ENCODE measurements around the gene LGALS9B.
"Not testable (repeated sequence)": the region's sequence is repeated elsewhere in the genome, so short reads cannot be mapped to it uniquely, and the experiment has no call there.

GRCh38 chr17:20474081-20474480 lies 6.7 kb upstream of the LGALS9B start:
- TF ChIP-seq, protein P1, sequence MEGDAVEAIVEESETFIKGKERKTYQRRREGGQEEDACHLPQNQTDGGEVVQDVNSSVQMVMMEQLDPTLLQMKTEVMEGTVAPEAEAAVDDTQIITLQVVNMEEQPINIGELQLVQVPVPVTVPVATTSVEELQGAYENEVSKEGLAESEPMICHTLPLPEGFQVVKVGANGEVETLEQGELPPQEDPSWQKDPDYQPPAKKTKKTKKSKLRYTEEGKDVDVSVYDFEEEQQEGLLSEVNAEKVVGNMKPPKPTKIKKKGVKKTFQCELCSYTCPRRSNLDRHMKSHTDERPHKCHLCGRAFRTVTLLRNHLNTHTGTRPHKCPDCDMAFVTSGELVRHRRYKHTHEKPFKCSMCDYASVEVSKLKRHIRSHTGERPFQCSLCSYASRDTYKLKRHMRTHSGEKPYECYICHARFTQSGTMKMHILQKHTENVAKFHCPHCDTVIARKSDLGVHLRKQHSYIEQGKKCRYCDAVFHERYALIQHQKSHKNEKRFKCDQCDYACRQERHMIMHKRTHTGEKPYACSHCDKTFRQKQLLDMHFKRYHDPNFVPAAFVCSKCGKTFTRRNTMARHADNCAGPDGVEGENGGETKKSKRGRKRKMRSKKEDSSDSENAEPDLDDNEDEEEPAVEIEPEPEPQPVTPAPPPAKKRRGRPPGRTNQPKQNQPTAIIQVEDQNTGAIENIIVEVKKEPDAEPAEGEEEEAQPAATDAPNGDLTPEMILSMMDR (IDR thresholded peaks at IDR 0.05; ENCODE audit: low read depth, low read length), result not testable (repeated sequence)
- TF ChIP-seq POLR2A (IDR thresholded peaks at IDR 0.05; ENCODE audit: extremely low read depth, insufficient read length); MYC (IDR thresholded peaks at IDR 0.05; ENCODE audit: low read depth, low read length): not testable (repeated sequence)
- TF ChIP-seq, protein P2, sequence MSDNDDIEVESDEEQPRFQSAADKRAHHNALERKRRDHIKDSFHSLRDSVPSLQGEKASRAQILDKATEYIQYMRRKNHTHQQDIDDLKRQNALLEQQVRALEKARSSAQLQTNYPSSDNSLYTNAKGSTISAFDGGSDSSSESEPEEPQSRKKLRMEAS (IDR thresholded peaks at IDR 0.05; ENCODE audit: low read depth, low read length), result not testable (repeated sequence)

All from NB4 (cell line).